ENCODE data around the gene ING5.
"Not testable (repeated sequence)": the region's sequence is repeated elsewhere in the genome, so short reads cannot be mapped to it uniquely, and the experiment has no call there.

ING5 gene

GRCh38 chr2:241701399-241702154 lies at the start of gene ING5:
ING5 (plus strand) TSS chr2:241702039; CDS start chr2:241702066, 27 bp downstream.
- DNase-seq (ENCODE audit: low spot score) = peak; percentile 96

- no peak for DNase-seq (ENCODE audit: low spot score)
Observed at GRCh38 chr2:241652142-241652541, 49.7 kb upstream of the ING5 start.

- no peak for DNase-seq (ENCODE audit: low spot score)
Observed at GRCh38 chr2:241652722-241653121, 49.1 kb upstream of the ING5 start.

GRCh38 chr2:241653210-241653750 lies 48.6 kb upstream of the ING5 start:
- no peak for DNase-seq (ENCODE audit: low spot score)

GRCh38 chr2:241654551-241654950 lies 47.3 kb upstream of the ING5 start:
- no peak for DNase-seq (ENCODE audit: low spot score)

- DNase-seq (ENCODE audit: low spot score) = no peak
Observed at GRCh38 chr2:241655516-241656189, 46.2 kb upstream of the ING5 start.

- no peak for DNase-seq (ENCODE audit: low spot score)
Observed at GRCh38 chr2:241656190-241656741, 45.6 kb upstream of the ING5 start.

GRCh38 chr2:241657786-241658254 lies 44.0 kb upstream of the ING5 start:
- no peak for DNase-seq (ENCODE audit: low spot score)

GRCh38 chr2:241658296-241658695 lies 43.5 kb upstream of the ING5 start:
- DNase-seq (ENCODE audit: low spot score) = no peak

- DNase-seq (ENCODE audit: low spot score) = no peak
Observed at GRCh38 chr2:241659150-241659739, 42.6 kb upstream of the ING5 start.

- DNase-seq (ENCODE audit: low spot score) = no peak
Observed at GRCh38 chr2:241660593-241661213, 41.1 kb upstream of the ING5 start.

- not testable (repeated sequence) for DNase-seq (ENCODE audit: low spot score)
Observed at GRCh38 chr2:241662731-241663130, 39.1 kb upstream of the ING5 start.

GRCh38 chr2:241665731-241666440 lies 36.0 kb upstream of the ING5 start:
- no peak for DNase-seq (ENCODE audit: low spot score)

- no peak for DNase-seq (ENCODE audit: low spot score)
Observed at GRCh38 chr2:241666627-241667400, 35.0 kb upstream of the ING5 start.

- DNase-seq (ENCODE audit: low spot score) = no peak
Observed at GRCh38 chr2:241668354-241668753, 33.5 kb upstream of the ING5 start.

- no peak for DNase-seq (ENCODE audit: low spot score)
Observed at GRCh38 chr2:241668839-241669238, 33.0 kb upstream of the ING5 start.

GRCh38 chr2:241670333-241671110 lies 31.3 kb upstream of the ING5 start:
- DNase-seq (ENCODE audit: low spot score) = no peak

- no peak for DNase-seq (ENCODE audit: low spot score)
Observed at GRCh38 chr2:241671457-241672240, 30.2 kb upstream of the ING5 start.
